Head of caudate nucleus (tissue), 42 donors: ENCODE data around the gene FRS3.

ENCODE experiments used
- DNase-seq, 42 donors: peaks; one replicate each; pipeline versions ENCODE4 v3.0.0 to v3.0.0-alpha.2; 2020 to 2021; ENCODE audit warnings: mixed read lengths in 7 of 42
- intact Hi-C: fragments of 100-400 bp; cut with DNase I; formaldehyde crosslinking; loops from one replicate; pipeline ENCODE4 v1.15.0; 2022

FRS3 gene

GRCh38 chr6:41734666-41735426 lies 44.9 kb downstream of the FRS3 start:
- peak; percentile 74 to 96 (median 89) for DNase-seq
- intact Hi-C loops: loop anchor here (2.0 kb wide), 1 partner anchor 42 kb away; no protein-coding TSS in a partner anchor

DNA sequence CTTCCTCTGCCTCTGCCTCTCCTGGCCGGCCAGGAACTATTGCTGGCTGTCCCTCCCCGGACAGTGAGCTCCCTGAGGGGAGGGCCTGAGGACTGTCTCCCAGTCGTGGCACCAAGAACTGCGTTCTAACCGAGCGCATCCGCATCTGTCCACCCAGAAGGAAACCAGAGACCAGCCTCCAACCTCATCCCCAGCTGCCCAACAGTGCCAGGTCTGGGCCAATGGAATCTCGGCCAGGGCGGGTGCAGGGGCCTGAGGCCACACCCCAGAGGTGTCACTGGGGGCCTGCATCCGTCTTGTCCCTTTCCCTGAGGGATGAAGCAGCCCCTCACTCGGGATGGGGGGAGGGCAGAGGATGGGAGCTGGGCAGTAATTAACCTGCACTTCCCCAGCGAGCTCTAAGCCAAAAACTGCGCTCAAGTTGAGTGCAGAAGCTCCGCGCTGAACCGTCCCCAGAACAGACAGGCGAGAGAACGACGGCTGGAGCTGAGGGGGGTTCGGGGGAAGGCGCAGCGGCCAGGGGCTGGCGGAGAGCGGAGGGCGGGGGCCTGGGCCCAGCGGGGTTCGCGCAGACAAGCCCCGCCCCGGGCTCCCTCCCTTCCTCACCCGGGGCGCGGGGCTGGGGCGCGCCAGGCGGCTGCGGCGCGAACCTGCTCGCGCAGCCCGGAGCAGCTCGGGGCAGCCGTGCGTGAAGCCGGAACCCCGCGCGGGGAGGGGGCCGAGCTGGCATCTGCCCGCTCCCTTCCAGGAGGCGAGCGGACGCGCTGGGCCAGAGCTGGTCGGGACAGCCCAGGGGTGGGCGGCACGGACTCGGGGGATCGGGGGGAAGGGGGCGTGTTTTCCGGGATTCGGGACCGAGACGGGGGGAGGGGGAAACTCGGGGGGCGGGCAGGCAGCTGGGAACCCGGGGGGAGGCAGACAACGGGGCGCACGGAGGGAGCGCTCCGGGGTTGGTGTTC lies 45.7 kb downstream of the FRS3 start:
- intact Hi-C loops: loop anchor here (2.0 kb wide), 1 partner anchor 41 kb away; no protein-coding TSS in a partner anchor
- DNase-seq: peak; percentile 69 to 96 (median 90)

DNA sequence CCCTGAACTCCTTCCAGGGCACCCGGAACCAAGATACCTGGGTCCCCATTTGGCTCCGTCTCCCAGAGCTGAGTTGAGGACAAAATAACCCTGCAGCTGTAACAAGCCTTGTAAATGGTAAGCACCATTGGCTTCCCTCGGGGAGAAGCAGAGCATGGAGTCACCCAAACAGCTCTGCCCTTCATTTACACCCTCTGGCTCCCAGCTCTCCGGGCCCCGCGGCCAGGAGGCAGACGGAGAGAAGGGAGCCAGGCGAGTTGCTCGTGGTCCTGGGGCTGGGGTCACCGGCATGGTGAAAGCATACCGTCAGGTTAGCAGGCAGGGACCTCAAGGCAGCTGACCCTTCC lies 46.4 kb downstream of the FRS3 start:
- peak in 1 of 42 donors; percentile 36 for DNase-seq
- intact Hi-C loops: no loop called here

GRCh38 chr6:41732591-41733359 lies 46.9 kb downstream of the FRS3 start:
- intact Hi-C loops: no loop called here

DNA sequence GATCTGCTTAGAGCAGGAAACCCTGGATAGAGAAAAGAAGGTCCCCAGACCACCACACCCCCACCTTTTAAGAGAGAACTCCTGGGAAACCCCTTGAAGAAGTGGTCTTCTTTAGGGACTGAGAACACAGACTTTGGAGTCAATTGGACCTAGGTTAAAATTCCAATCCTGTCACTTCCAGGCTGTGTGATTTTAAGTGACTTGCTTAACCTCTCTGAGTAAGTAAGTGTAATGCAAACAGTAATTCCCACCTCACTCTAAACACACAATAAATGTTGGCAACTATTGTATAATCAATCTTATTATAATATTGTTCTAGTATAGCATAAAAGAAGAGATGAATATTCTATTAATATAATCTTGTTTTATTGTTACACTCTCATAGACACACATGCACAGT lies 47.6 kb downstream of the FRS3 start:
- DNase-seq: no peak
- intact Hi-C loops: no loop called here

More at GRCh38 chr6:41732591-41733359, 46.9 kb downstream of the FRS3 start:
- DNase-seq: peak in 9 of 42 donors; percentile 42 to 70 (median 56)

GRCh38 chr6:41731561-41732086 lies 48.1 kb downstream of the FRS3 start:
- peak in 1 of 42 donors; percentile 29 for DNase-seq
- intact Hi-C loops: no loop called here

- peak in 2 of 42 donors; percentile 39 to 53 for DNase-seq
Observed at GRCh38 chr6:41730531-41731436, 48.9 kb downstream of the FRS3 start.

DNA sequence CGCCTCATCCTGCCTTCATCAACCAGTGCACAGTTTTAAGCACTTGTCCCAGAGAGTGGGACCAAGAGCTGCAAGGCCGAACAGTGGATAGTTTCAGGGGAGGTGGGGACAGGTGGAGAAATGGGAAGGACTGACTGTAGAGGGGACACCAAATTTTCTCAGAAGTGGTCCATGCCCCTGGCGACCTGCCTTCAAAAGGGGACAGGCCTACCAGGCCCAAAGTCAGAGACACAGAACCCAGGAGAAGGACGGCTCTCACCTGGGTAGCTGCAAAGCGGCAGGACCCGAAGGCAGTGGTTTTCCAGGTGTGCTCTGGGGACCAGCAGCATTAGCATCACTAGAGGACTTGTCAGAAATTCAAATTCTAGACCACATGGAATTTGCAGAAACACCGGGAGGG lies 50.1 kb downstream of the FRS3 start:
- DNase-seq: no peak
- intact Hi-C loops: no loop called here

More at GRCh38 chr6:41730531-41731436, 48.9 kb downstream of the FRS3 start:
- intact Hi-C loops: no loop called here

- intact Hi-C loops: no loop called here
- no peak for DNase-seq
Observed at GRCh38 chr6:41728954-41729353, 50.7 kb downstream of the FRS3 start.

GRCh38 chr6:41728073-41728936 lies 51.4 kb downstream of the FRS3 start:
- peak in 32 of 42 donors; percentile 48 to 88 (median 65) for DNase-seq
- intact Hi-C loops: no loop called here

DNA sequence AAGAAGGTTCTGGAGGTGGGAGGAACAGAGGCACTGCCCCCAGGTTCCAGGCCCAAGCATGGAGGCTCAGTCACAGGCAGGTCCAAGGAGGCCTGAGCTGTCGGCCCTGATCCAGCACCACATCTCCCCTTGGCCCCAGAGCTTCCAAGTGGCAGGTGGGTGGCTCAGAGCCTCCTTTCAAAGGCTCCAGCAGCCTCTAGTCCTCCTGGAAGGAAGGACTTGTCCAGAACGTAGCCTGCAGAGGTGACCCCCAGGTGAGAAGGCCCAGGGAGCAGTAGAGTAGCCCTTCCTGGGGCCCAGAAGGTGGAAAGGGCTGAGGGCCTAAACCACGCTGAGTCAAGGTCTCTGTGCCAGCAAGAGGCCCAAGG lies 52.0 kb downstream of the FRS3 start:
- DNase-seq: no peak
- intact Hi-C loops: no loop called here

DNA sequence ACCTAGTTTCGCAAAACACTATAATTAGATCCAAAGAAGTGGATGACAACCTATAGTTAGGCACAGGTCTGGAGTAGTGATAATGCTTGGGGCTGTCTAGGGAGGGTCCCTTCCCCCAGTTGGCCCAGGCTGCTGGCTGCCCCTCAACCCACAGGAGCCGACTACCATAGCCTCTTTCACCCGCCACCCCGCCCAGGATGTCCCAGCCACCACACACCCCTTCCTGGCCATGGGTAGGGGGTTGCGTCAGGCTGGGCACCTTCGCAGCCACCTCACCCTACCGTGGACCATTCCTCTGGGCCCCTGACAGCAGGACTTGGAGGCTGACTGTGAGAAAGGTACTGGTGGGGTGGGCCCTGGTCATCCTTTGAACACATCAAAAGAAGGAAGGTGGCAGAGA lies 52.8 kb downstream of the FRS3 start:
- no peak for DNase-seq
- intact Hi-C loops: no loop called here

DNA sequence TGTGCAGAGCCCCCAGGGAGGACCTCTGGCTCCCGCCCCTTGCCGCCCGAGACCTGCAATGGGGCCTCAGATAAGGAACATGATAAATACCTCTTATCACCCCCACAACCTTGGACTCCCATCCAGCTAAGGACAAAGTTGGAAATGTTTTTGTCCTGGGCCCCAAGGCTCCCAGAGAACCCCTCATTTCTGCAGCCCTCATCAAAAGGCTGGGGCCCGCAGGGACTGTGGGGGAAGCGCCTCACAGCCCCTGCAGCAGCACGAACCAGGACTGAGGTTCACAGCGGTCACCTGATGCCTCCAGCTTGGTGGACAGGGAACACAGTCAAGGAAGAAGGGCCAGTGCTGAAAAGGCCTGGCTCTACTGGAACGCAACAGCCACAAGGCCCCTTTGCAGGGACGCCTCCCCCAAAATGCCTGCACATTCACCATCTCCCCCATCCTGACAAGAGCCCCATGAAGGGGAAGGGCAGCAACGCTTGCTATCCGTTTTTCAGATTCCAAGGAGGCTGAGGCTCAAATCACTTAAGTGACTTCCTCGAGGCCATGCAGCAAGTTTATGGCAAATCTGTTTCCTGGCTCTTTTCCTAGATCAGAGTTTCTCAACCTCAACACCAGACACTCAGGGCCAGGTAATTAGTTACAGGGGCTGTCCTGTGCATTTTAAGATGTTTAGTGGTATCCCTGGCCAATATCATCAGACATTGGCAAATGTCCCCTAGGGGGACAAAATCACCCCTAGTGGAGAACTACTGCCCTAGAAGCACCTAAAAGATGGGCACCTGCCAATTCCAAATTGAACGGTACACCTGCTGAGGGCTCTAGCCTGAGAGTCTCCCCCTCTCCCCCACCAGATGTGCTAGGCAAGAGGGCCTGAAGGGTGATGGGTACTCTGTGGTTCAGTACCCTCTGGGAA lies 54.9 kb downstream of the FRS3 start:
- DNase-seq: no peak

DNA sequence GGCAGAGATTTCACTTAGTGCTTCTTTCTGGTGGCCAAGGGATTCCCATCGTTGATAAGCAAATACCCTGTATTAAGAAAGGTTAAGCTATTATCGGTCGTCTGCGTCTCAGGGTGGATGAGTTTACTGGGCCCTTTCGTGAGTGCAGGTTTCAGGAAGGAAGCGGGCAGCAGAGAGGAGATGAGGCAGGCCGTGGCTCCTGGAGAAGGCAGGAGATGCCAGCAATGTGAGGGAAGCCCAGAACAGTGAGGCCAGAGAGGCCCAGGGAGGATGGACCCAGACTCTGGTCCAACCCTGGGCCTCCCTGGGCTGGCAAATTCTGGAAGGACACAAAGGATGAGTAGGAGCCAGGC lies 55.5 kb downstream of the FRS3 start:
- no peak for DNase-seq
- intact Hi-C loops: no loop called here

More for the DNA sequence above, 54.9 kb downstream of the FRS3 start:
- intact Hi-C loops: no loop called here

- intact Hi-C loops: no loop called here
- peak in 41 of 42 donors; percentile 52 to 86 (median 71) for DNase-seq
Observed at GRCh38 chr6:41723530-41724227, 56.0 kb downstream of the FRS3 start.
